ENCODE data around the gene FXR2. TPM values are rescaled to one million over a fixed set of nuclear protein-coding genes. Genes with fewer than 3 reads are reported as not detected.

FXR2 gene
- total RNA-seq, 2 experiments from 2014 or later: 30.4 to 31.2 TPM

GRCh38 chr17:7593296-7593695 lies 21.4 kb downstream of the FXR2 start:
- POLR2A ChIA-PET: interaction anchor here (1.1 to 3.1 kb wide), 2 partner anchors 9 to 94 kb away, joined by 4 to 21 read pairs; partner anchors contain the start of genes MPDU1 and TP53
- CTCF ChIA-PET: no interaction called here
- Mint-ChIP-seq H3K36me3 (ENCODE audit: low read depth) (peaks cover 60% of the 10 kb centered on the region), H3K27ac (no peak overlapping the region), H3K4me1 (peaks cover 2% of the 10 kb centered on the region), H3K4me3 (no peak overlapping the region), H3K9me3 (no peaks in the 10 kb centered on the region), H3K27me3 (no peaks in the 10 kb centered on the region)
- DNase-seq: no peak

- CTCF ChIA-PET: interaction anchor here (0.6 kb wide), 1 partner anchor 23 kb away, joined by 3 read pairs; no protein-coding TSS in a partner anchor
- Mint-ChIP-seq H3K4me3 (no peak overlapping the region), H3K27ac (no peak overlapping the region), H3K4me1 (peaks cover 2% of the 10 kb centered on the region), H3K36me3 (ENCODE audit: low read depth) (peaks cover 66% of the 10 kb centered on the region), H3K9me3 (no peaks in the 10 kb centered on the region), H3K27me3 (no peaks in the 10 kb centered on the region)
- POLR2A ChIA-PET: interaction anchor here (1.1 to 3.1 kb wide), 3 partner anchors 8 to 95 kb away, joined by 3 to 21 read pairs (median 4); partner anchors contain the start of genes CD68, MPDU1 and TP53
- DNase-seq: no peak
Measured at GRCh38 chr17:7592422-7593021, 22.2 kb downstream of the FXR2 start.

- Mint-ChIP-seq H3K27me3 (no peaks in the 10 kb centered on the region), H3K4me3 (no peak overlapping the region), H3K4me1 (peaks cover 4% of the 10 kb centered on the region), H3K27ac (no peak overlapping the region), H3K9me3 (no peaks in the 10 kb centered on the region), H3K36me3 (ENCODE audit: low read depth) (peaks cover 68% of the 10 kb centered on the region)
- CTCF ChIA-PET: no interaction called here
- no peak for DNase-seq
- POLR2A ChIA-PET: interaction anchor here (1.4 kb wide), 1 partner anchor 13 kb away, joined by 3 read pairs; the partner anchor contains the start of gene CD68
Measured at GRCh38 chr17:7591596-7591995, 23.1 kb downstream of the FXR2 start.

GRCh38 chr17:7590743-7591142 lies 24.0 kb downstream of the FXR2 start:
- Mint-ChIP-seq H3K4me3 (no peak overlapping the region), H3K9me3 (no peaks in the 10 kb centered on the region), H3K4me1 (peaks cover 9% of the 10 kb centered on the region), H3K27ac (no peak overlapping the region), H3K36me3 (ENCODE audit: low read depth) (peaks cover 64% of the 10 kb centered on the region), H3K27me3 (no peaks in the 10 kb centered on the region)
- ChIA-PET POLR2A (interaction anchor here (0.8 to 2.1 kb wide), 4 partner anchors 11 to 97 kb away, joined by 3 to 8 read pairs (median 6); partner anchors contain the start of genes CD68, TP53 and WRAP53), CTCF (interaction anchor here (0.7 to 2.4 kb wide), 4 partner anchors 11 to 97 kb away, joined by 3 to 12 read pairs (median 8); partner anchors contain the start of genes SENP3 and TP53)
- DNase-seq: no peak

- Mint-ChIP-seq H3K27ac (peak within 1 kb of the TSS; percentile 26), H3K4me3 (no peak within 1 kb of the TSS), H3K36me3 (ENCODE audit: low read depth) (peaks cover 61% of the 10 kb centered on the region), H3K27me3 (no peaks in the 10 kb centered on the region), H3K9me3 (no peaks in the 10 kb centered on the region), H3K4me1 (peaks cover 16% of the 10 kb centered on the region)
- POLR2A ChIA-PET: interaction anchor here (0.8 to 2.3 kb wide), 7 partner anchors 10 to 98 kb away, joined by 3 to 17 read pairs (median 4); partner anchors contain the start of genes CD68, TP53 and WRAP53
- DNase-seq: no peak
- CTCF ChIA-PET: interaction anchor here (0.7 to 2.4 kb wide), 22 partner anchors 9 to 254 kb away, joined by 3 to 24 read pairs (median 4); partner anchors contain the start of genes ACAP1, CHRNB1, FXR2 and SENP3
Measured at GRCh38 chr17:7589891-7590691, 24.6 kb downstream of the FXR2 start, which contains the start of gene SOX15. Gene SOX15 (minus strand): TSS chr17:7590094. CDS start chr17:7589676, 418 bp downstream.

- Mint-ChIP-seq H3K36me3 (ENCODE audit: low read depth) (peaks cover 58% of the 10 kb centered on the region), H3K9me3 (no peaks in the 10 kb centered on the region), H3K27ac (peak overlapping the region; percentile 26), H3K27me3 (no peaks in the 10 kb centered on the region), H3K4me1 (peaks cover 22% of the 10 kb centered on the region), H3K4me3 (no peak overlapping the region)
- ChIA-PET POLR2A (interaction anchor here (1.0 to 2.3 kb wide), 8 partner anchors 9 to 104 kb away, joined by 3 to 17 read pairs (median 4); partner anchors contain the start of genes CD68, TP53 and WRAP53), CTCF (interaction anchor here (0.6 to 2.4 kb wide), 26 partner anchors 9 to 253 kb away, joined by 3 to 24 read pairs (median 4); partner anchors contain the start of genes ACAP1, CHRNB1, FXR2 and SENP3)
- DNase-seq: peak; percentile 71
Measured at GRCh38 chr17:7589204-7589868, 25.4 kb downstream of the FXR2 start.

- Mint-ChIP-seq H3K27ac (no peak overlapping the region), H3K9me3 (no peaks in the 10 kb centered on the region), H3K36me3 (ENCODE audit: low read depth) (peaks cover 51% of the 10 kb centered on the region)
Measured at GRCh38 chr17:7588553-7589203, 26.0 kb downstream of the FXR2 start.

GRCh38 chr17:7587420-7588151 lies 27.1 kb downstream of the FXR2 start:
- Mint-ChIP-seq H3K36me3 (ENCODE audit: low read depth) (peaks cover 42% of the 10 kb centered on the region), H3K27ac (peak overlapping the region; percentile 35), H3K27me3 (no peaks in the 10 kb centered on the region), H3K4me3 (no peak overlapping the region), H3K4me1 (peaks cover 30% of the 10 kb centered on the region), H3K9me3 (no peaks in the 10 kb centered on the region)
- no peak for DNase-seq
- CTCF ChIA-PET: interaction anchor here (0.9 to 1.5 kb wide), 2 partner anchors 156 to 231 kb away, joined by 5 read pairs; no protein-coding TSS in a partner anchor
- POLR2A ChIA-PET: interaction anchor here (5.1 to 8.7 kb wide), 2 partner anchors 15 to 99 kb away, joined by 129 to 169 read pairs; partner anchors contain the start of genes TP53 and WRAP53

More at GRCh38 chr17:7588553-7589203, 26.0 kb downstream of the FXR2 start:
- H3K27me3 Mint-ChIP-seq: no peaks in the 10 kb centered on the region
- no peak for DNase-seq
- no peak overlapping the region for H3K4me3 Mint-ChIP-seq
- ChIA-PET CTCF (interaction anchor here (0.6 to 2.4 kb wide), 24 partner anchors 8 to 238 kb away, joined by 3 to 24 read pairs (median 4); partner anchors contain the start of genes CHRNB1, FXR2, SENP3 and TMEM256), POLR2A (interaction anchor here (1.0 to 2.3 kb wide), 7 partner anchors 9 to 103 kb away, joined by 3 to 17 read pairs (median 3); partner anchors contain the start of genes CD68, TP53 and WRAP53)
- H3K4me1 Mint-ChIP-seq: peaks cover 22% of the 10 kb centered on the region

GRCh38 chr17:7586673-7587419 lies 27.9 kb downstream of the FXR2 start:
- Mint-ChIP-seq H3K36me3 (ENCODE audit: low read depth) (peaks cover 39% of the 10 kb centered on the region), H3K4me3 (no peak overlapping the region), H3K4me1 (peaks cover 38% of the 10 kb centered on the region), H3K27ac (no peak overlapping the region), H3K27me3 (no peaks in the 10 kb centered on the region), H3K9me3 (no peaks in the 10 kb centered on the region)
- DNase-seq: no peak
- ChIA-PET CTCF (interaction anchor here (0.9 to 4.1 kb wide), 5 partner anchors 8 to 231 kb away, joined by 4 to 29 read pairs (median 5); partner anchors contain the start of genes SENP3, TP53 and WRAP53), POLR2A (interaction anchor here (5.1 to 8.7 kb wide), 2 partner anchors 14 to 100 kb away, joined by 129 to 169 read pairs; partner anchors contain the start of genes TP53 and WRAP53)

- Mint-ChIP-seq H3K27ac (peak within 1 kb of the TSS; percentile 99), H3K4me1 (peaks cover 68% of the 10 kb centered on the region), H3K27me3 (no peaks in the 10 kb centered on the region), H3K4me3 (peak within 1 kb of the TSS; percentile 97), H3K36me3 (ENCODE audit: low read depth) (peaks cover 53% of the 10 kb centered on the region), H3K9me3 (no peaks in the 10 kb centered on the region)
- CTCF ChIA-PET: interaction anchor here (1.1 to 4.1 kb wide), 10 partner anchors 9 to 535 kb away, joined by 3 to 29 read pairs (median 7); partner anchors contain the start of genes ALOXE3, SAT2, SENP3 and TMEM102
- POLR2A ChIA-PET: interaction anchor here (0.7 to 8.7 kb wide), 37 partner anchors 11 to 664 kb away, joined by 3 to 169 read pairs (median 5); partner anchors contain the start of genes ACADVL, ACAP1, CTC1 and DLG4
- DNase-seq: peak; percentile 96
Measured at GRCh38 chr17:7583253-7584109, 31.2 kb downstream of the FXR2 start, which contains the start of gene MPDU1. Gene MPDU1 (plus strand): TSS chr17:7583852. CDS start chr17:7583863, 11 bp downstream.
